Stimulated activated CD4-positive, alpha-beta T cell treated with anti-CD3 and anti-CD28 coated beads, Interleukin-4, amount 100 ng/mL, for 1 hour (primary cell): ENCODE data around the gene SPATA18.
"Not testable (repeated sequence)": the region's sequence is repeated elsewhere in the genome, so short reads cannot be mapped to it uniquely, and the experiment has no call there.

Source experiments
- DNase-seq: peaks from one replicate; pipeline ENCODE4 v3.0.0-alpha.2; 2020

SPATA18 gene

DNA sequence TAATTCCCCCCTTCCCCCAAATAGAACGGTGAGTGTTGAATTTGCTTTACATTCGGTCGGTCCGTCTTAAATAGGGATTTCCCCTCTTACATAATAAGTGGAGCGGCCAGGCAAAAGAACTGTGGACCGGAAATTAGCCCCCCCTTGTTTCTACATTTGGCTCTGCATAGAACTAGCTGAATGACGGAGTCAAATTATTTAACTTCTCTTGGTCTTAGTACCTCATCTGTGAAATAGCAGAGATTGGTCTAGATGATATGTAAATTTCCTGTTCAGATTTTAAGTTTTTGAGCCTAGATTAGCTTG is 1.3 kb downstream of the SPATA18 start:
- no peak for DNase-seq

GRCh38 chr4:52054254-52054653 is 3.1 kb downstream of the SPATA18 start:
- DNase-seq = no peak

GRCh38 chr4:52057196-52057595 is 6.1 kb downstream of the SPATA18 start:
- DNase-seq = no peak

- no peak for DNase-seq
These were observed 7.2 kb downstream of the SPATA18 start for GRCh38 chr4:52058275-52058674.

DNA sequence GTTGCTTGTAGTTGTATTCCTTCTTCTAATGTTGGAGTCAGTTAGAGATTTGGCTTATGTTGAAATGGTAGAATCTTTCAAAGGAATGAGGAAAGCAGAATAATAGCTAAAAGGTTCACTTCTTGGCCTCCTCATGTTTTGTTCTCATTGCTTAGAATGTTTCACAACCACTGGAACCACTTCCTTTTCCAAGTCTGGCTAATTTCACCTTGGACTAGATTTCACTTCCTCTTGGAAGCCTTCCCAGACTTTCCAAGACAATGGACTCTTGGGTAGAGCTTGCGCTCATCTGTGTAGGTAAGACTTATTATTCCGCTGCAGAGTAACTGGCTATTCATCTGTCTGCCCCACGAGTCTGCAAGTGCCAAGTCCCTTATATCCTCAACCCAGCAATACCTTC is 8.3 kb downstream of the SPATA18 start:
- DNase-seq = no peak

DNA sequence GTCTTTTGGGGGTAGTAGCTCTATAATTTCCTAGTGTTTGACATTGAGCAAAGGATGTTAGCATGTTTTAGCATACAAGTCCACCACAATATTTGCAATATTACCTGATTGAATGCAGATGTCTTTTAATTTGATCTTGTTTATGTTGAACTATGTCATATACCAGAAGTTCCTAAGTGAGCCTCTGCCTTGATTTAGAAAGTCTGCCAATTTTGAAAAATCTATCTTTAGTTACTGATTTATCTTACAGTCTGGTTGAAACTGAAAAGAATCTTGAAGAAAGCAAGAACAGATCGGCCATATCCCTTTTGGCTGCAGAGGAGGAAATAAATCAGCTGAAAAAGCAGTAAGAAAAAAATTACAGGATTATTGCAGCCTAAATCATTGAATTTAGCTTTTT is 18.5 kb downstream of the SPATA18 start:
- DNase-seq = no peak

DNA sequence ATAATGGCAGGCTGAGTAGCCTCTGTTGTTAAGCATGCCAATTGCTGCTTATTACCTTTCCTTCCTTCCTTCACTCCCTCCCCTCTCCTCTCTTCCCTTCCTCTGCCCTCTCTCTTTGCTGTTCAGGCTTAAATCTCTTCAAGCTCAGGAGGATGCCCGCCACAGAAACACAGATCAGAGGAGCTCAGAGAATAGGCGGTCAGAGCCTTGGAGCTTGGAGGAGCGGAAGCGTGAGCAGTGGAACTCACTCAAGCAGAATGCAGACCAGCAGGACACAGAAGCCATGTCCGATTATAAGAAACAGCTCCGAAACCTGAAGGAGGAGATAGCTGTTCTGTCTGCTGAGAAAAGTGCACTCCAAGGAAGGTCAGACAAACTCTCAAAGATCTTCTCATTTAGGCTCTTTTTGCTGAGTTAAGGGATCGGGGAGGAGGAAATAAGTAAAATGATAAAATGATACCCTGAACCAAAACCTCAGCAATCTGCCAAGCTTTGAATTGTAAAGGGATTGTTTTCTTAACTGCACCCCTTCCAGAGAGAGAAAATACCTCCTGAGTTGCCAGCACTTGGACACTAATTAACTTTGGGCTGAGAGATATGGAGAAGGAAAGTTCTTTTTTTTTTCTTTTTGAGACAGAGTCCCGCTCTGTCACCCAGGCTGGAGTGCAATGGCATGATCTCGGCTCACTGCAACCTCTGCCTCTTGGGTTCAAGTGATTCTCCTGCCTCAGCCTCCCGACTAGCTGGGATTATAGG is 20.9 kb downstream of the SPATA18 start:
- no peak for DNase-seq

GRCh38 chr4:52076731-52077130 is 25.6 kb downstream of the SPATA18 start:
- no peak for DNase-seq

DNA sequence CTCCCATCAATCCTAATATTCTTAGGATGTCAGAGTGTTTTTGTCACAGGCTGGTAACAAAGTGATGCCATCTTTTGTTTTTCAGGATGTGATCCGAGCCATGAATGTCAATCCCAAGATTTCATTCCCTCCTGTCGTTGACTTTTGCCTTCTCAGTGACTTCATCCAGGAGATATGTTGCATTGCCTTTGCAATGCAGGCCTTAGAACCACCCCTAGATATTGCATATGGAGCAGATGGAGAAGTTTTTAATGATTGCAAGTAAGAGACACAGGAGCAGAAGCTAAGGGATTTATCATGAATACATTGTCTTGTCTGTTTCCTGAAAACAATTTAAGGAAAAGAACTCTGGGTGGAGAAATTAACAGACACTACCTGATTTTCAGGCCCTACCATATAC is 28.6 kb downstream of the SPATA18 start:
- no peak for DNase-seq

- DNase-seq = no peak
These were observed 30.1 kb downstream of the SPATA18 start for GRCh38 chr4:52081216-52081615.

DNA sequence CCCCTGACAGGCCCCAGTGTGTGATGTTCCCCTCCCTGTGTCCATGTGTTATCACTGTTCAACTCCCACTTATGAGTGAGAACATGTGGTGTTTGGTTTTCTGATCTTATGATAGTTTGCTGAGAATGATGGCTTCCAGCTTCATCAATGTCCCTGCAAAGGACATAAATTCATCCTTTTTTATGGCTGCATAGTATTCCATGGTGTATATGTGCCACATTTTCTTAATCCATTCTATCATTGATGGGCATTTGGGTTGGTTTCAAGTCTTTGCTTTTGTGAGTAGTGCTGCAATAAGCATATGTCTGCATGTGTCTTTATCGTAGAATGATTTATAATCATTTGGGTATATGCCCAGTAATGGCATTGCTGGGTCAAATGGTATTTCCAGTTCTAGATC is 35.3 kb downstream of the SPATA18 start:
- DNase-seq = not testable (repeated sequence)

DNA sequence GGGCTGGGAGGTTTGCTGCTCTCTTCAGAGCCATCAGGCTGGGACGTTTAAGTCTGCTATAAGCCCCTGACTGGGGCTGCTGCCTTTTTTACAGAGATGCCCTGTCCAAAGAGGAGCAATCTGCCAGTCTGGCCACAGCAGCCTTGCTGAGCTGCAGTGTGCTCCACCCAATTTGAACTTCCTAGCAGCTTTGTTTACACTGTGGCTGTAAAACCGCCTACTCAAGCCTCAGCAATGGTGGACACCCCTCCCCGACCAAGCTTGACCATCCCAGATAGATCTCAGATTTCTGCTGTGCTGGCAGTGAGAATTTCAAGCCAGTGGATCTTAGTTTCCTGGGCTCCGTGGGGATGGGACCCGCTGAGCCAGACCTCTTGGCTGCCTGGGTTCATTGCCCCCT is 40.7 kb downstream of the SPATA18 start:
- no peak for DNase-seq

DNA sequence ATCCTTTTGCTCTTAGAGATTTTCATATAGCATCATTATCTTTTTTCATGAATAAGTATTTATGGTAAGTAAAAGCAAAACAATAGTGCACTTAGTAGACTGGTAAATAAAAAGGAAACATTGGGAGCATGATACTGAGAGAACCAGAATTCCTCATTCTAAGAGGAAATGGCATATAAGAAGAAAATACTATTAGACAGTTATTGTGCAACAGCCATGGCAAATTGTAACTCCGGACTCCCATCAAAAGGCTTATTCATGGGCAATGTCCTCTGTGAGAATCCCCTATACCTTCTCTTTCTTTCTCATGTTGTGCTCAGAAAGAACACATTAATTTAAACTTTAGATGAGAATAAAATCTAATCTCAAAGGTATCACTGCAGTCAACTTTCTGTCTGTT is 42.4 kb downstream of the SPATA18 start:
- DNase-seq = no peak

- DNase-seq = no peak
These were observed 43.5 kb downstream of the SPATA18 start for GRCh38 chr4:52094376-52095145.

DNA sequence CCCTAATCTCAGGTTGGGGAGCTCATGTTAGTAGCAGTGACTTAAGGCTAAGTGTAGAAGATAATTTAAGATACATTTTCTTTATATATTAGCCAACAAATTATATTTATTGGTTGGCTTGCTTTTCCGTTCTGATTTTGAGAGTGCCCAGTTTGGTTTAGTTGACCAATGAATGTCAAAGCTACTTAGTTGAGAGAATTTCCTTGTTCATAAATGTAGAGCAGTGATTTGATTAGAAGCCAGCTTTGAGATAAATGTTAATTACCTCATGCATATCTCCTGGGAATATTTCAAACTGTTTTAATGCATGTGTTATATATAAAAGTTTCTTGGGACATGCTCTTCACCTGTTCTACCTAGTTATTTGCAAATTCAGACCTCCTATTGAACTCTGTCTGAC is 44.3 kb downstream of the SPATA18 start:
- no peak for DNase-seq

- DNase-seq = no peak
These were observed 44.9 kb downstream of the SPATA18 start for GRCh38 chr4:52096048-52096447.

GRCh38 chr4:52098618-52099017 is 47.5 kb downstream of the SPATA18 start:
- no peak for DNase-seq

DNA sequence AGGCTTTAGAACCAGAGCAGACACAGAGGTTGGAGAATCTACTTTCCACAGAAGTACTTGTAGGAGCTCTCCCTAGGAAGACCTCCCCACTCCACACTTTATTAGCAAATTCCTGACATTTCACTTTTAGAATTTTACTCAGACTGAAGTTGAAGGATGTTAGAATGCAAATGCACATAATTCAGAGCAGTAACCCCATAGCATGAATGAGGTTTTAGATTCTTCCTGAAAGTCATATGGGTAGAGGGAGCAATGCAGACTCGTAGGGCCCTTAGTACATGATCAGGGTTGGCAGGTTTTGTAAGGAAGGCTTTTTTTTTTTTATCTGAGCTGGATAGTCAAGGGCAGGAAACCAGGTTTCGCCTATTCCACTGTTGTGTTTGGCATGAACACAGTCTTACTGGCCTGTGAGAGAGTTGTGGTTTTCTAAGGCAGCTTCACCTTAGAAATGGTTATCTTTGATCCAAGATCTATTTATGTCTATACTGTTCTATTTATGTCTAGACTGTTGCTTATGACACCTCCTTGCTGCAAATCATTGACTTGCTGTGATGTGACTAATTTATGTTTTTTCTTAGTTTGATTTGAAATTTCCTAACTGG is 48.9 kb downstream of the SPATA18 start:
- no peak for DNase-seq

- no peak for DNase-seq
These were observed 51.5 kb downstream of the SPATA18 start for GRCh38 chr4:52102587-52102986.

DNA sequence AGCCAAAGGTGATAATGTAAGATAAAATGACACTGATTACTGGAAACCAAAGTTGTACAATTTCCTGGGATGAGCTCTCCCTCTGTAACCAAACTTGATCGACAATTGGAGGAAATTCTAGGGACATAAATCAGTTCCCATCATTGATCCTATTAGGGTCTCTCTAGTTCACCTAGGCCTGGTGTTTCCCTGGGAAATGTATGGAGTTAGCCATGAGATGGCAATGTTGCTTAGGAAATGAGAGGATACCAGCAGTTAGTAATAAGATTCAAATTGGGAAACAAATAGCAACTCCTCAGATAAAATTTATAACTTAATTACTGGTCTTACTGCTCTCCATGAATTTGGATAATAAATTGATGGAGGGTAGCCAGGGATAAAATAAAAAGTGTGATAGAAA is 52.2 kb downstream of the SPATA18 start:
- DNase-seq = no peak

- DNase-seq = no peak
These were observed 54.2 kb downstream of the SPATA18 start for GRCh38 chr4:52105276-52105675.

GRCh38 chr4:52106191-52106590 is 55.1 kb downstream of the SPATA18 start:
- DNase-seq = no peak

DNA sequence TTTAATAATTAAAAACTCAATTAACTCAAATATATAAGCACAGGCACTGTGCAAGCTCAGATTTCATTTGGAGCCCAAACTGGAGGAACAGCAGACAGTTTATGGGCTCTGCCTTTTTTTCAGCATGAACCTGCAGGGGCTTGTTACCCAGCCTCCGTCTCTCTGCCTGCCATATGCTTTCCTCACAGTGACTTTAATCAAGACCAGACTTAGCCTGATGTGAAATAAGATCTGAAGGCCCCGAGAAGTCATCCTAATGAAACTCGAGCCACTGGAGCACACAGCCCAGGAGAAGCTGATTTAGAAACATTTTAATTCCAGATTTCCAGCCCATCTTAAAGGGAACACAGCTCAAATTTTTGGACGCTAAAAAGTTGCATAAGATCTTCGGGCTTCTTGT is 55.6 kb downstream of the SPATA18 start:
- DNase-seq = no peak

DNA sequence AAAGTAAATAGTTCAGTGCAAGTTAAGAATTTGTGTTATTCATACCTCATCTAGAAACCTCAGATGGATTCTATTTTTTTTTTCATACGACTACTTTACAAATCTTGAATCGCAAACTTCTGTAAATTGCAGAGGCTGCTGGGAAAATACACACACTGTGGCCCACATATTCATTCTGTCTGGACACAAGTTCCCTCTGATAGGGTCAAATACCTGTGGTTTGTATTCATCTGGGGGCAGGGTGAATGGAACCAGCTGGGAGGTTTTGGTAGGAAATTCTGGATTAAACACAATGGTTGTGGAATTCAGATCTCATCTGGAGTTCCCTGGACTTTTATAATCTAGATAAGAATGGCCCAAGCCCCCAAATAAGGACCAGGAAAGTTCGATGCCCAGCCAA is 56.2 kb downstream of the SPATA18 start:
- DNase-seq = no peak
